SK-N-DZ (cell line): ENCODE results near the gene TNMD. TPM values are rescaled to one million over a fixed set of nuclear protein-coding genes. Genes with fewer than 3 reads are reported as not detected.
"Not testable (repeated sequence)": the region's sequence is repeated elsewhere in the genome, so short reads cannot be mapped to it uniquely, and the experiment has no call there.

ENCODE experiments used
- DNase-seq: peaks from one replicate; pipeline ENCODE4 v3.0.0-alpha.2; 2015; ENCODE audit warnings: low spot score
- polyA plus RNA-seq, 2 experiments: library from polyadenylated mRNA; depleted of rRNA; stranded (reverse); fragments of >200 nt; gene quantifications; 2 replicates each; pipeline ENCODE4 v1.2.3, GENCODE V29; 2014

The TNMD gene
- polyA plus RNA-seq (2014; cell fraction: cytosol; rRNA removed), result not detected in 2 replicates
- polyA plus RNA-seq (2014; cell fraction: nucleus; rRNA removed), result not detected in 2 replicates

DNA sequence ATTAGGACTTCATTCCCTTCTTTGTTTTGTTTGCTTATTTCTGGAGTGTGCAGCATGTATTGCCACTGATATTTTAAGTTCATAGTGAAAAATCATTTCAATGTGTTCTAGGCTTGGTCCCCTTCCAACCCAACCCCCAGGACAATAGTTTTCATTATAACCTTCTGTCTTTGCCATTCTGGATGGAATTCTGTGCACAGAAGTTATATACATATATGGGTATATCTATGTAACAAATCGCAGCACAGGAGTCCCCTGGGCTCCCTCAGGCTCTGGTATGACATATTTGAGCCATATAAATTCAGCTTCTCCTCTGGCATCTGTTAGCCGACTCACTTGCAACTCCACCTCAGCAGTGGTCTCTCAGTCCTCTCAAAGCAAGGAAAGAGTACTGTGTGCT, at the start of gene TNMD:
Gene TNMD, plus strand, starts transcription at position 326 of the 400 bp plus-strand sequence. CDS start 83 bp downstream, outside the sequence.
- no peak for DNase-seq

DNA sequence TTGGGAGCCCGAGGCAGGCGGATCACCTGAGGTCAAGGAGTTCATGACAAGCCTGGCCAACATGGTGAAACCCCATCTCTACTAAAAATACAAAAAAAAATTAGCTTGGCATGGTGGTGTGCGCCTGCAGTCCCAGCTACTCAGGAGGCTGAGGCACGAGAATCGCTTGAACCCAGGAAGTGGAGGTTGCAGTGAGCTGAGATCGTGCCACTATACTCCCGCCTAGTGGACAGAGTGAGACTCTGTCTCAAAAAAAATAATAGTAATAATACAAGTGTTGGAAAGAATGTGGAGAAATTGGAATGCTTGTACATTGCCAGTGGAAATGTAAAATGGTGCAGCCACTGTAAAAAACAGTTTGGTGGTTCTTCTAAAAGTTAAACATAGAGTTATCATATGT, 19.2 kb upstream of the TNMD start:
- DNase-seq, result not testable (repeated sequence)

DNA sequence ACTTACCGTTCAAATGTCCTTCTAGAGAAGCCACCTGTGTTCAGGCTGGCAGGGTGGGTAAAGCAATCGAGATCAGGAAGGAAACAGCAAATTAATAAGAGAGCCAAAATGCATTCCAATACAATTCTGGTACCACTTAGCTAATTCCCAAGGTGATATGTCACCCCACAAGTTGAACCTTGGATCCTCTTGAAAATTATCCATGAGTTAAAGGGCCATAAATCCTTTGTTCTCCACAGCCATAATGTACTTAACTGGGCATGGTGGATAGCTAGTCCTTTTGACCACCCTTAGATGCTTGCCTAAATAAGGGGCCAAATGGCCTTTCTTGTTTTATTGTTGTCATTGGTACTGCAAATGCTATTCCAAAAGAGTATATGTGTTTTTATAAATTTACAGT, 2.0 kb downstream of the TNMD start:
- DNase-seq, result no peak

DNA sequence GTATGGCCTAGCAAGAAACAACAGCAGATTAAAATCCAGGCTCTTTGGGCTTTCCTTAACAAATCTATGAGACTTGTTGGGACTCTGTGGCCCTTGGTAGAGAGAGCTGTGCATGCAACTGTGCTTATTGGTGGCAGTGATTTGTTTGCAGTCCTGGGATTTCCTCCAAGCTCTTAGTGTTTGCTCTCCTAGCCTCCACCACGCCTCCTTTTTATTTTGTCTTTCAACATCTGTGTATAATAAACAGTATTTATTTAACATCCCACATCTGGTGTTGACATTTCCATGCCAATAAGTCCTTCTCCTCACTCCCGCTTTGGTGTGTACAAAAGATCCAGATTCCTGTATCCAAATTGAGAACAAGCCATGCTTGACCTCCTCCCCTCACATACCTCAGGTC, 3.1 kb downstream of the TNMD start:
- no peak for DNase-seq

DNA sequence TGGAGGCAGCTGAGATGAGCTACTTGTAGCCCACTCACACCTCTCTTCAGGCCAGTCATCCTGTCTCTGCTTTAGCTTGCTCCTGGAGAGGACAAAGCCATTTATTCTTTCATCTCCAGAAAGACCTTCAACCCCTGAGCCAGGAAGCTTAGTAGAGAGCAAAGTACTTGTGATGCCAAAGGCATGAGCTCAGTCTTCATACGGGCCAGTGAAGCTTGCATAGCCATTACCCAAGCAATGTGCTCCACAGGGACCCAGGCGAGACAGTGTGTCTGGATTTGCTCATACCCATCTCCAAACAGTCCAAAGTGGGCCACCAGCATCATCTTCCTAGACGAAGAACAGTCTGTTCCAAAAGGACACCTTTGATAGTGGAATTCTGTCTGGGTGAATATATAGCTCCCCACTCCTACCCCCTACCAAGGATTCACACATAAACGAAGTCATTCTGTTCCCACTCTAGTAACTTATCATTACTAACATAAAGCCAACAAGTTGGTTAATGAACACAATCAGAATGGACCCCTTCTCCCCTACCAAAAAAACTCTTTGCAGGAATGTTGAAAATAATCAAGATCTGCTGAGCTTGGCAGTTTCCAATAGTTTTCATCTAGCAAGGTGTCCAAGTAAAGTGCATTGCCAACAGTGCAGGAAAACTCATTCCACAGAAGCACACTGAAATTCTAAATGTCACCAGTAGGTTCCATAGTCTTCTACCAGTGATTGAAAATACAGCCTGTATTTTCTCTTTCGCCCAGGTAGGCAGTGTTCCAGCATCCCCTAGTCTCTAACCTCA, 6.7 kb downstream of the TNMD start:
- no peak for DNase-seq

DNA sequence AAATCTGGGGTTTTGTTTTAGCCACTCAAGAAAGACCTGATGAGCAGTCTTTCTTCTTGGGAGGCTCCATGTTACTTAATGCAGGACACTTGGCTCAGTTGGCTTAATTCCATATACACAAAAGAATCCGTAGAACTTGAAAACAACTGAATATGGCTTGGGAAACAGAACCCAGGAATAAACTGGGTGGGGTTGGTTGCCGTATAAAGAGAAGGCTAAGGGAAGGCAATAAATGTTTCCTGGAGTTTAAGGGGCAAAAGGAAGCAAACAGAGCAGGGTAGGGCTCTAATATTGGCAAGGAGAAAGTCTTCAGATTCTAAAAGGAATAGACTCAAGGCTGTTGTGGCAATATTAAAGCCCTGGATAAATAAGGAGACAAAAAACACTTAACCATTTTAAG, 8.4 kb downstream of the TNMD start:
- DNase-seq, result no peak

DNA sequence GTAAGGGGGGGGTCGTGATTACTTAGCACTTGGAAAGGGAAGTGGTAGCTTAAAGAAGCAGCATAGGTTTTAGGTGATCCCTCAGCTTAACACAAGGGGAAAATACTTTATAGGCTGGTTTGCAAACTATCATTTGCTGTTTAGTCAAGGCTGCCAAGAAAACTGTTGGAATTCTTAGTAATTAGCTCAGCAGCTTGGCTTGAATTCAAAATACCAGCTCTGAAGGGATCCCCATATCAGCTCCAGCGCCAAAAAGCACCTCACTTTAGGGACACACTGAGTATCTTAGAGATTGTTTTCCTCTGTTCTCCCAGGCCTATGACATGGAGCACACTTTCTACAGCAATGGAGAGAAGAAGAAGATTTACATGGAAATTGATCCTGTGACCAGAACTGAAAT, 8.8 kb downstream of the TNMD start:
- no peak for DNase-seq

DNA sequence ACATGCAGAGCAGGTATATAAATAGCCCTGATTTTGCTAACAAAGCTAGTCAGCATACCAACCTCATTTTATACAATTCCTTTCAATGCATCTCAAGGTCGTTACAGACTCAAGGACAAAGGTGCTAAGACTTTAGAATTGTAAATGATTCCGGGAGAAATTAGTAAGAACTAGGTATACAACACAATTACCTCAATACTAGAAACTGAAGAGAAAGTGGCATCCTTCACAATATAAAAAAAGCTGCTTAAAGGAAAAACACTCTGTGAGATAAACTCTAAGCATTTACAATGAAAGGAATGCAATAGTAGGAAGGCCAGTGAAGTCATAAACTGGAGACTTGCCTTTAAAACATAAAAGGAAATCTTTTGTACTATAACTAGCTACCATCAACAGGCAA, 11.9 kb downstream of the TNMD start:
- DNase-seq, result no peak

DNA sequence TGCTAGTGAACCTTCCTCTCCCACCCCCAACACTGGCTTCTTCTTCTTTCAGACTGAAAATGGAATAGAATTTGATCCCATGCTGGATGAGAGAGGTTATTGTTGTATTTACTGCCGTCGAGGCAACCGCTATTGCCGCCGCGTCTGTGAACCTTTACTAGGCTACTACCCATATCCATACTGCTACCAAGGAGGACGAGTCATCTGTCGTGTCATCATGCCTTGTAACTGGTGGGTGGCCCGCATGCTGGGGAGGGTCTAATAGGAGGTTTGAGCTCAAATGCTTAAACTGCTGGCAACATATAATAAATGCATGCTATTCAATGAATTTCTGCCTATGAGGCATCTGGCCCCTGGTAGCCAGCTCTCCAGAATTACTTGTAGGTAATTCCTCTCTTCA, 14.7 kb downstream of the TNMD start:
- no peak for DNase-seq

DNA sequence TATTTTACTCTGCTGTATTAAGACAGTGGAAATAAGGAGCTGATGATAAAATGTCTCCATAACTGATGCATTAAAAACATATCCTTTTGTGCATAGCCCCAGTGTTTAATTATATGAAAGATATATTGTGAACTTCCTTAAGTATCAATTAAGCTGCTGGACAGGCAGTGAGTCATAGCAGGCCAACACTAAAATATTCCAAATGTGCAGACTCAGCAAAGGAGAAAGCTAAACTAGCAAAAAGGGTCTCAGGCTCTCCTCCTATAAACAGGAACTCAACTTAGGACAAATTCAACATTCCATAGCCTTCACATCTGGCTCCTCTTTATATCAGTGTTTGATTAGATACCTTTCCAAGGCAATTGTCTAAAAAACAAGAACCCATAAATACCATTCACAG, 15.6 kb downstream of the TNMD start:
- no peak for DNase-seq

DNA sequence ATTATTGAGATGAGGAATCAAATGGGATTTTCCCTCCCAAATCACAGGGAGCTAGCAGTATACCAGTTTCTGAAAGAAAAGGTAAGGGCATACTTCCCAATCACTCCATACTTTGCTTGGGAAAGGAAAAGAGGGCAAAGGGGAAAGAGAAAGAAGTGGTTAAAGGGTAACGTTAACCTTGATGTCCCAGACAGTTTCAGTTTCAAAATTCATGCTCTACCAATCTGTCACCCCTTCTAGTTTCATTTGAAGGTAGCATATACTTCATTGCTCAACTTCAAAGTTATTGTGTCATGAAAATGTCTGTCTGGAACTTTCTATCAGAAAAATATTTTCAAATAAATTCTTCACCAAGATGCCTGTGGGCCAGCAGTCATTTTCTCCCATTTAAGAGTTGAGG, 16.0 kb downstream of the TNMD start:
- DNase-seq, result no peak

DNA sequence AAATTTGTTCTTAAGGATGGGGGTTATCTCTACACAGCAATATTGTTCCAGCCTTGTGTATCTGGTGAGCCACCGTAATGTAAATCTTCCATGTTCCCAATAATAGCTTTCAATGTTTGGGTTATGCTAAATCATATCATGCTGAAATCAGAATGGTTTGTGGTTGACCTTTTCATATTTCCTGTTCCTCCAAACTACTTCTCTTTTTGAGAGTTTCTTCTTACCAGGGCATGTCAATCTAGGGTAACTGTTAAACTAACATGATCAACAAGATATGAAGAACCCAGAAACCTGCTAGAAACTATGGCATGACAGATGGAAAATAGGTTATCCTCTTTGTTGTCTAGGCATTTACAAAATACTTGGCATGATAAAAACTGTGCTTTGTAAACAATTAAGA, 22.0 kb downstream of the TNMD start:
- no peak for DNase-seq

DNA sequence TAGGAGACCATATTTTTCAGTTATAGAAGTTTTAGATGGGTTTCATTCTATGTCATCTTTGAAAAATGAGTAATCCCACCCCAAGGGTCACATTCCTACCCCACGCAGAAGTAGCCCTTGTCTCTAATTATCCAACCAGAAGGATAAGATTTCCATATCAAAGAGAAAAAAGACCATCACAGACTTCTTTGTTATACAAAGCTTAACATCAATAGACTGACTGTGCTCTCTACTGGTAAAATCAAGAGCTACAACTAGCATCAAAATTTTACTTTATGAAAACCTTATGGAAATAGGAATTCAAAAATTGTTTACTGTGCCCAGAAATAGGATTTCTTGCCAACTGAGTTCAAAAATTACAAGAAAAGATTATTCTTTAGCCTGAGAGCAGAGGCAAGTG, 24.9 kb downstream of the TNMD start:
- no peak for DNase-seq

DNA sequence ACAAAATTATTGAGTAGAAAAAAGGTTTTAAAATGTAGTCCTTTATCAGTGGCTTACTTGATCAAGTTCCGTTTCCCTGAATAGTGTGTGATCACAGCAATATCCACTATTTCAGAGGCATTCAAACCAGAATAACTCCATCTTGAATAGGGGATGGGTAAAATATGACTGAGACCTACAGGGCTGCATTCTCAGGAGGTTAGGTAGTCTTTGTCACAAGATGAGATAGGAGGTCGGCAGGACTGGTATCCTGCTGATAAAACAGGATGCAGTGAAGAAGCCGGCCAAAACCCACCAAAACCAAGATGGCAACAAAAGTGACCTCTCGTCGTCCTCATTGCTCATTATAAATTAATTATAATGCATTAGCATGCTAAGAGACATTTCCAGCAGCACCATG, 27.2 kb downstream of the TNMD start:
- DNase-seq, result no peak

DNA sequence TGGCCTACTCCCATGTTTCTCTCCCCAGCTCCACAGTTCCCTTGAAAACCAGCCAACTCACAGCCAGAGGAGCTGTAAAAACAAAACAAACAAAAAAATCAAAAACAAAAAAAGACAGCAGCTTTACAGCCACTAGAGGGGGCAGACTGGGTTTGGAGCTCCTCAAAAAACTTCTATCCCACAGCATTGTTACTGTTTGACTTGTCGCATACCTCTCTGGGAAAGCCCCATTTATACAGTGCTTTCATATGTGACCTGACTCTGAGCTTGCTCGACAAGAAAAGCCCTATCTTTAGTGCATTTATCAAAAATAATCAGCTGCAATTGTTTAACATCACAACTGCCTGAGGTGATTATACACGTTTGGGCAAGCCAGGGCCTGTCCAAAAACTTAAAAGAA, 30.3 kb downstream of the TNMD start:
- DNase-seq, result peak; percentile 2

DNA sequence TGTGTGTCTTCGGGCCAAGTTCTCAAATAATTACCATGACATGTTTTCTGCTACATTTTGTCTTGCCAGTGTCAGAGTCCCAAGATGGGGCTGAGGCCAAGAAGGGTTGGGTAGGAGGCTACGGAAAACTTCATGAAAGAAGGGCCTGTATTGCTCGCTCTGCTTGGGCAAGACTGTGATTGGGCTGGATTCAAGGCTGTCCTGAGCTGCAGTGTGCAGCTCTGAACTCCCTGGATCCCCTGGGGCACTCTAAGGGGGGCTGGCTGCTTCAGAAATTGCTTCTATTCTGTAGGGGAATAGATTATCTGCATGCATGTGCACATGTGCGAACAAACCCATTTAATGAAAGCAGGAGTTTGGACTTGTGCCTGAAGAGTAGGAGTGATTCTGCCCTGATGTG, 38.3 kb downstream of the TNMD start:
- DNase-seq, result no peak

DNA sequence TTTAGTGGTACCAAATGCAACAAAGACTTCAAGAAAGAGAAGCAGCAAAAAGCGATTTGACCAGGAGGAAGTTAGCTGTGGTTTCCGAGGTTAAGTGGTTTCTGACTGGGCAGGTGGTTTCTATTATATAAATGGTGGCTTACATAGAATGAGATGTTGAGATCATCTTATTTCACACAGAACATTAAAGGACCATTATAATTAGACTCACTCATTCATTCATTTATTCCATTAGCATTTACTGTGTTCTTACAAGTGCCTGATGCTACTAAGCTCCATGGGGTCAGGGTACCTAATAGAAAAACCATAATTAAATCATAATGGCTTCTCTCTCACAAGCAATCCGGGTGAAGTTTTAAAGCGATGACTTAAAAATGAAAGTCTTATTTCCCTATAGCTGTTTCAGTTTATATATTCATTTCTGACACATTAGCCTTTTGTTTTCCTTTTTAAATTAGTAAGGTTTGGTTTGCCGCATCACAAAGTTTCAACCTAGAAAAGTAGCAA, 41.3 kb downstream of the TNMD start:
- DNase-seq, result no peak

DNA sequence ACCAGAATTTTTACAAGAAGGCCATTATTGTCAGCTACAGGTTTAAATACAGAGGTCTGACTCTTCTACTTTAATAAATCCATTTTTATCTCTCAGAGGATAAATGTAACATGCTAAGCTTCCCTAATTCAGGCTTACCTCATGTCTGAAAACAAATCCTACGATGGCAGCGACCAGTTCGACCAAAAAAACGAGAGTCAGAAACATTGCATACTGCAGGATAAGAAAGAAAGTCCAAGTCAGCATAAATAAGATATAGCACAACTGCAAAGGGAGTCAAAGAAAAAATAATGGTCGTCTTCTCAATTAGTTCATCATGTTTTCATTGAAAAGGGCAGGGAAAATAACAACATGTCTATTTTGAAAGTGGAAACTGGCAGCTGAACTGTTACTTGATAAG, 50.3 kb downstream of the TNMD start:
- no peak for DNase-seq

DNA sequence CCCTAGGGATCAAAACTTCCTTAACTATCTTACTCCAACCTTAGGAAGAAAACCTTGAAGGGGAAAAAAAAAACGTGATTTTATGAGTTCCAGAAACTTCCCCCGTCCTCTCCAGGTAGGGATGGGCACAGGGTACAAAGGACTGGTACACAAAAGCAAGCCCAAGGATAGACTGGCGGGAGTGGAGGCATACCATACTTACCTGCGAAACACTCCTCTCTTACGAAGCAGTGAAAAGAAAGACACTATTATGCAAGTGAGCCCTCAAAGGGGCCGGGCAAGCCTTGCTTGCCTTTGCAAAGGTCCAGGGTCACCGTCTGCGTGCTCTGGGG, 51.2 kb downstream of the TNMD start:
- no peak for DNase-seq

DNA sequence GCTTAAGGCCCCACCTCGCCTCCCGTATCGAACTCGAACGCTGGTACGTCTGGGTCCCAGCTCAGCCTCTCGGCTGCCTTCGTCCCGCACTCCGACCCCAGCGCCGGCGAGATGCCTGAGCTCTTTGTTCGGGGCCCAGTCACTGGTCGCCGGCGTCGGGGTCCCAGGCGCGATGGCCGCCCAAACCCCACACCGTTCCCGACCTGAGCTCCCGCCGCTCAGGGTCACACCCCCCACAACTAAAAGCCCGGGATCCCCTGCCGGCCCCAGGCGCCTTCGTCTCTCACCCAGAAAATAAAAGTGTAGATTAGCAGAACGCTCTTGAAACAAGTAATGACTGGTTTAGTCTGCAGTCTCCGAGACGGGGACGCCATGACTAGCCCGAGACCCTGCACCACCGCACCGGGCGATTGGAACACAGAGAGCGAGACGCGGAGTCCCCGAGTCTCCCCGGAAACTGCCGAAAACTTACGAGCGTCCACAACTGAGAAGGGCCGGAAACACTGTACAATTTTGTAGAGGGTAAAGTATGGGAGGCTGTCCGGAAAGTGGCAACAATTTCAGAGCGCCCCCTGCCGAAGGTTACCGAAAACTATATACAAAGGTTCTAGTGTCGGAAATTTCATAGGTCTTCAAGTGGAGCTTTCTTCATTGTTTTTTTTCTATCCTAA, 51.7 kb downstream of the TNMD start, which contains the start of gene TSPAN6:
Gene TSPAN6, minus strand, starts transcription at position 486 of the 671 bp plus-strand sequence. Its CDS starts 112 bp downstream, at position 374.
- DNase-seq, result no peak

DNA sequence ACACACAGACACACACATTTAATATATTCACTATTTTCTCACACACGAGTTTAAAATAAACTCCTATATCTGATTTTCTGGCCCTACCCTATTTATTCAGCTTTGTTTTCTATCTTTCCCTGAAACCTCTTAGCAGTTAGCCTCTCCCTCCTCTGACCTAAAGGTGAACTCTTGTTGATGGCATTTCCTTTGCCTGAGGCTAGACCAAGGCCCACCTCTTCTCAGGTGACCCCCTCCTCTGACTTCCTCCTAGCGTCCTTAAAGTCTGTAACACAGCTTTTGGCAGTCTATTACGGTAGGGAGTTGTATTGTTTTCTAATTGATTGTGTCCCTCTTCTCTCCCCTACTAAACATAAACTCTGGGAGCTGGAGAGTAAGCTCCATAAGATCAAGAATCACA, 57.6 kb downstream of the TNMD start:
- DNase-seq, result no peak

DNA sequence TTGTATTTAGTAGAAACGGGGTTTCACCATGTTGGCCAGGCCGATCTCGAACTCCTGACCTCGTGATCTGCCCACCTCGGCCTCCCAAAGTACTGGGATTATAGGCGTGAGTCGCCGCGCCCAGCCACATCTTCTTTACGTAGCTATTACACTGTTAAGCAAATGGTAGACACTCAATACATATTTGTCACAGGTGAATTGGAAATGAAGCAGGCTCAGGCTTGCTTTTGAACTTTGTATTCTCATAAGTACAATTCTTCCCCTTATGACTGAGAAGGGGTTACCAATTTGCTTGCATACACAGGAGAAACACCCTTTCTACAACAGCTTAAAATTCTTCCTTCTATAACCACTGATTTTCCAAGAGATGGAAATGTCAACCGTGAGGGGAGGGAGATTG, 58.5 kb downstream of the TNMD start:
- no peak for DNase-seq
